Mammary epithelial cell (primary cell): Measurements from ENCODE around the gene SLC52A3.

ENCODE experiments used
- EZH2 ChIP-seq: IDR thresholded peaks from 2 replicates; pipeline ENCODE4 v1.6.1; 2012; ENCODE audit warnings: low read length, inconsistent platforms, borderline replicate concordance
- TF ChIP-seq, protein P1 (sequence below), 2 donors: IDR thresholded peaks in 1 of 2; conservative IDR thresholded peaks in 1 of 2; 2 replicates each; pipeline ENCODE4 v1.5.1; 2011 to 2012; ENCODE audit warnings: inconsistent platforms in 2 of 2, low read length in 2 of 2, mild to moderate bottlenecking in 2 of 2, control low read depth in 1 of 2, low read depth in 1 of 2; ENCODE audit not compliant: insufficient read depth in 1 of 2; ENCODE audit errors: extremely low read depth in 1 of 2

- TF ChIP-seq, protein P1, sequence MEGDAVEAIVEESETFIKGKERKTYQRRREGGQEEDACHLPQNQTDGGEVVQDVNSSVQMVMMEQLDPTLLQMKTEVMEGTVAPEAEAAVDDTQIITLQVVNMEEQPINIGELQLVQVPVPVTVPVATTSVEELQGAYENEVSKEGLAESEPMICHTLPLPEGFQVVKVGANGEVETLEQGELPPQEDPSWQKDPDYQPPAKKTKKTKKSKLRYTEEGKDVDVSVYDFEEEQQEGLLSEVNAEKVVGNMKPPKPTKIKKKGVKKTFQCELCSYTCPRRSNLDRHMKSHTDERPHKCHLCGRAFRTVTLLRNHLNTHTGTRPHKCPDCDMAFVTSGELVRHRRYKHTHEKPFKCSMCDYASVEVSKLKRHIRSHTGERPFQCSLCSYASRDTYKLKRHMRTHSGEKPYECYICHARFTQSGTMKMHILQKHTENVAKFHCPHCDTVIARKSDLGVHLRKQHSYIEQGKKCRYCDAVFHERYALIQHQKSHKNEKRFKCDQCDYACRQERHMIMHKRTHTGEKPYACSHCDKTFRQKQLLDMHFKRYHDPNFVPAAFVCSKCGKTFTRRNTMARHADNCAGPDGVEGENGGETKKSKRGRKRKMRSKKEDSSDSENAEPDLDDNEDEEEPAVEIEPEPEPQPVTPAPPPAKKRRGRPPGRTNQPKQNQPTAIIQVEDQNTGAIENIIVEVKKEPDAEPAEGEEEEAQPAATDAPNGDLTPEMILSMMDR (conservative IDR thresholded peaks at IDR 0.05 in 1 of 2, IDR thresholded peaks at IDR 0.05 in 1 of 2; ENCODE audit: extremely low read depth in 1 of 2, insufficient read depth in 1 of 2, low read depth in 1 of 2, low read length in 2 of 2): no peak
- no peak for TF ChIP-seq EZH2
Observed at GRCh38 chr20:722822-723644, 45.3 kb downstream of the SLC52A3 start.
